ENCODE measurements around the gene ZDHHC14.
"Not testable (repeated sequence)": the region's sequence is repeated elsewhere in the genome, so short reads cannot be mapped to it uniquely, and the experiment has no call there.

ZDHHC14 gene

DNA sequence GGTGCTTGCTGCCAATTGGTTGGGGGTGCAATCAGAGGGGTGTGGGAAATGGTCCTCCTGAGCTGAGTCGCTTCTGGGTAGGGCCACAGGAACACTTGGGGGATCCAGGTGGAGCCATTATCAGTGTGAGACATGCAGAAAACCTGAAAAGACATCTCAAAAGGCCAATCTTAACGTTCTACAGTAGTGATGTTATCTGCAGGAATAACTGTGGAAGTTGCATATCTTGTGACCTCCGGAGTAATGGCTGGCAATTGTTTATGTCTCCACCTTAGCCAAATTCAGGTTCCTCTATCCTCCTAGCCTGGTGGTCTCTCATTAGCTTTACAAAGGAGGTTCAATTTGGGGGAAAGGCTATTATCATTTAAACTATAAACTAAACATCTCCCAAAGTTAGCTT, 327.2 kb downstream of the ZDHHC14 start:
- DNase-seq, result no peak

DNA sequence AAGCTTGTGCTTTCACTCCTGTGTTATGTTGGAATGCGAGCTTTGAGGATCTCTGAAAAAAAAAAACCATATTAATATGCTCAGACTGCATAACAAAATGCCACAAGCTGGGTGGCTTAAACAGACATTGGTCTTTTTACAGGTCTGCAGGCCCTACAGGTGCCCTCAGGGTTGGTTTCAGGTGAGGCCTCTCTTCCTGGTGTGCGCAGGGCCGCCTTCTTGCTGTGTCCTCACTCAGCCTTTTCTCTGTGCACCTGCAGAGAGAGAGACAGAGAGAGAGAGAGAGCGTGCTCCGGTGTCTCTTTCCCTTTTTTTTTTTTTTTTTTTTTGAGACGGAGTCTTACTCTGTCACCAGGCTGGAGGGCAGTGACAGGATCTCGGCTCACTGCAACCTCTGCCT, 327.9 kb downstream of the ZDHHC14 start:
- no peak for DNase-seq

DNA sequence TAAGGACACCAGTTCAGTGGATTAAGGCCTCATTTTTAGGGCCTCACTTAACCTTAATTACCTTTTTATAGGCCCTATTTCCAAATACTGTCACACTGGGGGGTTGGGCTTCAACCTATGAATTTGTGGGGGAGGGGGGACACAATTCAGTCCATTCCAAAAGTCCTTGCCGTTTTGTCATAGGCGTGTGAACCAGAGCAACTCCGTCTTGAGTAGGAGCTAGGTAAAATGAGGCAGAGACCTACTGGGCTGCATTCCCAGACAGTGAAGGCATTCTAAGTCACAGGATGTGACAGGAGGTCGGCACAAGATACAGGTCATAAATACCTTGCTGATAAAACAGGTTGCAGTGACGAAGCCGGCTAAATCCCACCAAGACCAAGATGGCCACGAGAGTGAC, 328.6 kb downstream of the ZDHHC14 start:
- DNase-seq, result no peak

DNA sequence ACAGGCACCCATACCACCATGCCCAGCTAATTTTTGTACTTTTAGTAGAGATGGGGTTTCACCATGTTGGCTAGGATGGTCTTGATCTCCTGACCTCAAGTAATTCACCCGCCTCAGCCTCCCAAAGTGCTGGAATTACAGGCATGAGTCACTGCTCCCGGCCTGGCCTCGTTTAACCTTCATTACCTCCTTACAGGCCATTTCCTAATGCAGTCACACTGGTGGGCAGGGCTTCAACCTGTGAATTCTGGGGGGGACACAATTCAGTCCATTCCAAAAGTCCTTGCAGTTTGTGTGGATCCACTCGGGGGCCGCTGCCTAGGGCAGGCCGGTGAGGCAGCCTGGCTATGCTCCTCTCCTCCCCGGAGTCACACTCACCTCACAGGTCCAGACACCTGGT, 329.6 kb downstream of the ZDHHC14 start:
- no peak for DNase-seq

- no peak for DNase-seq
These were observed 330.1 kb downstream of the ZDHHC14 start for GRCh38 chr6:157711060-157711459.

DNA sequence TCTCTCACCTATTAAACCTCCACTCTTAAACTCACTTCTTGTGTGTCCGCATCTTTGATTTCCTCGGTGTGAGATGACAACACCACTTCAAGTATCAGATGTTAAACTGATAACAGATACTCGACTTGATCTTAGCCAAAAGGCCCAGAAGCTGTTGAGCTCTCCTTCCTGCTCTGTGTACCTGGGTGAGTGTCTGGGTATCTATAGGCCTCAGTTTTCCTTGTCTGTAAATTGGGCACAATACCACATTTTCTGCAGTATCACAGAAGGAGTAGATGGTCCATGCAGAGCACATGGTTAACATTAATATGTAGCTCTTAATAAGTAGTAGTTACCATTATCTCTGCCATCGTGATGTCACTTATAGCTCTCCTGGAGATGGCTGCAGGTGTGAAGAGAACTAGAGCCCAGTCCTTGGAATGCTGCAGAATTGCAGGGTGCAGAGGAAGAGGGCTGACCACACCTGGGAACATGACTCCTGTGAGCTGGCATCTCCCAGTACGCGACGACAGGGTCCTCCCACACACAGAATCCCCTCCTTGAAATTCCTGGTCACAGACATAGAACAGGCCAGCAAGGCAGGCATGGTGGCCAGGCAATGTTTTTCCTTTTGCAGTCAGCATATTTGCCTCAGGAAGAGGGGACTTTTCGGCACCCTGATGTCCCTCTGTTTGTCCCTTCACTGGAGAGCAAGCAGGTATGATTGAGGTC, 331.8 kb downstream of the ZDHHC14 start:
- DNase-seq, result no peak

GRCh38 chr6:157713451-157714152, 332.6 kb downstream of the ZDHHC14 start:
- DNase-seq, result no peak

DNA sequence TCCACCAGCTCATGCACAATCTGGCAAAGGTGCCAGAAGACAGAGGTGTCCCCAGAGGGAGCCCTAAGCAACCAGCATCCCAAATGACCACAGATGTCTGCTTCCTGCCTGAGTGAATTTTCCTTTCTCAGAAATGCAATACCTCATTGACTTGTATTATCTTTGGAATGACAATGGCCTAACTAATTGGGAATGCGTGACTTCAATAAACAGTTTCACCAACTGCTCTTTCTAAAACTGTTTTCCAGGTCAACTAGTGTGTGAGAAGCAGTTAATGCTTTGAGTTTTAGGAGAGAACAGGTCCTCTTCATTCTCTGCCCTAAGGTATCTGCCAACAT, 333.1 kb downstream of the ZDHHC14 start:
- no peak for DNase-seq

DNA sequence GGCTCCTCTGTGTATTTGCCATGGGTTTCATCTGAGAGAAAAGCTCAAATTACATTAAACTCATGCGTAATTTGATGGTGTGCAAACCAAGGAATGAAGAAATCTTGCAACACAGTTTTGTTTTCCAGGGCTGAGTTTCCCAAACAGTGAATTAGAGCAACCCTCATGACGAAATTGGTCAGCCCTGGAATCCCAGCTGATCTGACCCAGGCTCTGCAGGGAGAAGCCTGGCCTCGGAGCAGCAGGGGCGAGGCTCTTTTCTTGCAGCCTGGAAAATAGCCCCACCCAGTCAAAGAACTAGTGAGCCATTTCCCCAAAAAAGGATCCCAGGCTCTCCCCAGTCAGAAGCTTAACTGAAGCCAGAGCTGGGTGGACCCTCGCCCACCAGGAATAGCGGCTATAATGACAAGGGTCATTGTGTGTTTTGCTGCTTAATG, 334.8 kb downstream of the ZDHHC14 start:
- no peak for DNase-seq

GRCh38 chr6:157716251-157716995, 335.4 kb downstream of the ZDHHC14 start:
- DNase-seq, result no peak

GRCh38 chr6:157717340-157717748, 336.4 kb downstream of the ZDHHC14 start:
- no peak for DNase-seq

- DNase-seq, result no peak
These were observed 337.7 kb downstream of the ZDHHC14 start for GRCh38 chr6:157718503-157719187.

GRCh38 chr6:157720964-157721363, 340.0 kb downstream of the ZDHHC14 start:
- DNase-seq, result not testable (repeated sequence)

GRCh38 chr6:157721426-157721825, 340.4 kb downstream of the ZDHHC14 start:
- DNase-seq, result no peak

DNA sequence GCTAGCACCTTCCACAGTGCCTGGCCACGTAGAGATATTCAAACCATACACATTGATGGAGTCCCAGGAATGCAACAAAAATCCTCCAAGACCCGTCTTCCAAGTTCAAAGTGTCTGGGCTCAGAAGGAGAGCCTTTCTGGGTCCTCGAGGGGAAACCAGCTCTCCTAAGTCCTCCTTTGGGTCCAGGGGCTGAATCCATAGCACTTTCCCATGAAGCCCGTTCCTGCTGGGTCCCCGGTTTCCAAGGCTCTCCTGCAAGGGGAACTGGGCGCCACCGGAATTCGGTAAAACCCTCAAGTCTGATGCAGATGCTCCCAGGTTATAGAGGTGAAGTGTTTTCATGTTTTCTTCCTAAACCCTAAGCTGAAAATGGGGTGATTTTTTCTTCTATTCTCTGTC, 340.8 kb downstream of the ZDHHC14 start:
- DNase-seq, result no peak

DNA sequence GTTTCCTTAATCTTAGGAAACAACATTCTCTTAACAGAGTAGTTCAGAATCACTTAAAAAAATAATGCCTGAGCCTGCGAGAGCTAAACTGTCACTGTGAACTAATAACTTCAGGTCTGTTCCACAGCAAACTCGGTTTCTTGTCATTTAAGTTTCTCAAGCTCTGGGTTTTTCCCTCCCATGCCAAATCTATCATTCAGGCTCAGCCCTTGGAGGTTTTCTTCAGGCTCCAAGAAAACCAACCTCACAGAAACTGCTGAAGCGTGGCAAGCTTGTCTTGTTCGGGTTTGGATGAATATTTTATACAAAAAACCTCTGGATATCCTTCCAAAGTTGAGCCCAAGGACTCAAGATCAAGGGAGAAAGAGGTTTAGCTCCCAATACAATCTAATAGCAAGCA, 342.4 kb downstream of the ZDHHC14 start:
- DNase-seq, result no peak

DNA sequence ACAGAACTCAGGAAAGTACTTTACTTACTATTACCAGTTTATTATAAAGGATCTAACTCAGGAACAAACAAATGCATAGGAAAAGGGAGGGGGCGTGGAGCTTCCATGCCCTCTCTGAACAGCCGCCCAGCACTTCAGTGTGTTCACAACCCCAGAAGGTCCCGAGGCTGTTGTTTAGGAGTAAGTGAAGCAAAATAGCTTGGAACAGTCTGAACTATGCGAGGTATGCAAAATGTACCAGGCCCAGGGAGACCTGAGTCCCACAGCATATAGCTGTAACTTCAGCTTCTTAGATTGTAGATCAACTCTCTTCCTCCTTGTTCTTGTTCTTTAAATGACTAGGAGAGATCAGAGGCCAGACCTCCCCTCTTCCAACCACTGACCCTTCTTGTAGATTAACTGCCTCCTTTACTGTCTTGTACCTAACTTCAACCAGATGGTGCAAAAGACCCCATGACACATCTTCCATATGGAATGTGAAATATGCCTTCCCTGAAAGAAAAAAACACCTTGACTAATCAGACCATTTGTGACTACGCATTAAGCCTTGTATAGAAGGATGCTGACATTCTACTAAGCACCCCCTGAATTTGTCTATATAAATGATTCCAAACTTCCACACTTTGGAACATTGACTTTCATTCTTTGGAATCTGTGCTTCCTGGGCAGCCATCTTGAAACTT, 343.3 kb downstream of the ZDHHC14 start:
- DNase-seq, result no peak

- DNase-seq, result no peak
These were observed 344.2 kb downstream of the ZDHHC14 start for GRCh38 chr6:157724960-157725741.

- DNase-seq, result no peak
These were observed 344.8 kb downstream of the ZDHHC14 start for GRCh38 chr6:157725836-157726235.

DNA sequence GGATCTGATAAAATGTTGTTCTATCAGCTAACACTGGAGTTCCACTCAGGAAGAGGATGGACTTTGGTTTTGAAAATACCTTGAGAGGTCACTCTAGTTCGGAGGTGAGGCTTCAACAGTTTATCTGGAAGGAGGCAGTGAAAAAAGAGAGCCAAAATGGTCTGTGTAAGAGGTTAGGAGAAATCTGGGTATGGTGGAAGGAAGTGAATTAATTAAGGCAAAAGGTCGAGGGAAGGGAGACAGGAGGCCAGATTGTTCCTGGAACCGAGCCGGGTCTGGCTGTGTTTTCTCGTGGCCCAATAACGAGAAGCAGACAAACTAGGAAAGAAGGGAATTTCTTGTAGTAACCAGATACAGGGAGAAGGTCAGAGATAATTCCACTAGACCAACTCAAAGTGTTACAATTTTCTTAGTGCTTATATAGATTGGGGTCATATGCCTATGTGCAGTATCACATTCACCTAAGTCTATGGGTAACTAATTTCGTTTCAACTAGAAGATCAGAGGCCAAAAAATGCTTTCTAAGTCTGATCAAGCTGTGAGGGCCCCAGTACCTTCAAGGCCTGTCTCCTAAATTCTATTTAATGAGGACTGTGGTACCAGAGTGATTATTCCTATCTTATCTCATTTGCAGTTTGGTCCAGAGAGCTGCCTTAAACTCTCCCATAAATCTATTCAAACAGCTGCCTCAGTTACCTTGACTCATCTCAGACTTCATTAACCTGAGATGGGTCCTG, 346.1 kb downstream of the ZDHHC14 start:
- no peak for DNase-seq

Data from NCI-H2107 (cell line).